AG10803 (cell line): ENCODE data around the gene RPS16.

ENCODE experiments used
- DNase-seq: peaks from one replicate; pipeline ENCODE4 v3.0.0; 2010; ENCODE audit warnings: low read depth
- H3K4me3 ChIP-seq: 2 replicates; pipeline ENCODE4 v1.5.1; 2011; ENCODE audit warnings: mild to moderate bottlenecking, low read length, control low read depth
- CTCF ChIP-seq: conservative IDR thresholded peaks from 2 replicates; pipeline ENCODE4 v1.5.1; 2011; ENCODE audit warnings: mild to moderate bottlenecking, low read length, control low read depth, inconsistent platforms

RPS16 gene

GRCh38 chr19:39412100-39412866 lies 23.5 kb downstream of the RPS16 start, which contains the start of gene PLEKHG2:
Gene PLEKHG2, plus strand, starts transcription at chr19:39412669. Its CDS starts 1,418 bp downstream, at chr19:39414087.
- DNase-seq = peak; percentile 100
- peak; percentile 69 for TF ChIP-seq CTCF
- peak within 1 kb of the TSS; percentile 87 for H3K4me3 ChIP-seq

- TF ChIP-seq CTCF = peak; percentile 95
- DNase-seq = peak; percentile 91
- H3K4me3 ChIP-seq = peak overlapping the region; percentile 37
These were observed 24.0 kb downstream of the RPS16 start for GRCh38 chr19:39411832-39412099.

- peak; percentile 60 for DNase-seq
- peak overlapping the region; percentile 25 for H3K4me3 ChIP-seq
- TF ChIP-seq CTCF = no peak
These were observed 24.5 kb downstream of the RPS16 start for GRCh38 chr19:39411081-39411831.

- no peak for DNase-seq
- no peak for TF ChIP-seq CTCF
- H3K4me3 ChIP-seq = peak overlapping the region; percentile 95
These were observed 25.0 kb downstream of the RPS16 start for GRCh38 chr19:39410831-39411080.

GRCh38 chr19:39410017-39410830 lies 25.5 kb downstream of the RPS16 start:
- DNase-seq = peak; percentile 67
- H3K4me3 ChIP-seq = peak overlapping the region; percentile 95
- TF ChIP-seq CTCF = no peak

- H3K4me3 ChIP-seq = peak overlapping the region; percentile 95
- TF ChIP-seq CTCF = peak; percentile 15; the same call in 1 of the 2 replicates
- DNase-seq = peak; percentile 75
These were observed 26.3 kb downstream of the RPS16 start for GRCh38 chr19:39409208-39410016.
